PFSK-1 (cell line): ENCODE results near the gene TOP1.

ENCODE experiments used
- FOXP2 ChIP-seq: optimal IDR thresholded peaks from 2 replicates; pipeline ENCODE3; 2011; ENCODE audit warnings: borderline replicate concordance, control low read depth, inconsistent platforms; ENCODE audit not compliant: insufficient read depth; ENCODE audit errors: extremely low read length, extremely low read depth
- POLR2AphosphoS5 ChIP-seq: IDR thresholded peaks from 2 replicates; pipeline ENCODE4 v1.6.1; 2012; ENCODE audit warnings: low read depth, mild to moderate bottlenecking, control low read depth, low read length, moderate library complexity
- REST ChIP-seq, 2 experiments: IDR thresholded peaks; 2 replicates each; pipeline versions ENCODE4 v1.6.1 to v1.8.0; 2011 to 2012; ENCODE audit warnings: low read depth in 2 of 2, low read length in 2 of 2, control low read depth in 1 of 2, inconsistent platforms in 1 of 2, mild to moderate bottlenecking in 1 of 2, moderate library complexity in 1 of 2; ENCODE audit not compliant: insufficient read depth in 1 of 2
- SIN3A ChIP-seq: IDR thresholded peaks from 2 replicates; pipeline ENCODE4 v1.6.1; 2012; ENCODE audit warnings: mild to moderate bottlenecking, low read length, moderate library complexity, borderline replicate concordance; ENCODE audit not compliant: insufficient read depth
- TAF1 ChIP-seq: IDR thresholded peaks from 2 replicates; pipeline ENCODE4 v1.6.1; 2012; ENCODE audit warnings: low read length, control low read depth, borderline replicate concordance; ENCODE audit not compliant: insufficient read depth

TOP1 gene

GRCh38 chr20:41139227-41140093, 110.8 kb downstream of the TOP1 start:
- TF ChIP-seq FOXP2 (no peak), TAF1 (no peak), POLR2AphosphoS5 (no peak), REST (IDR thresholded peaks at IDR 0.05; ENCODE audit: insufficient read depth in 1 of 2, low read depth in 2 of 2, low read length in 2 of 2) (no peak), SIN3A (no peak)

GRCh38 chr20:41140226-41141133, 111.9 kb downstream of the TOP1 start:
- TF ChIP-seq SIN3A (no peak), POLR2AphosphoS5 (no peak), REST (IDR thresholded peaks at IDR 0.05; ENCODE audit: insufficient read depth in 1 of 2, low read depth in 2 of 2, low read length in 2 of 2) (no peak), FOXP2 (no peak)

GRCh38 chr20:41141153-41141815, 112.7 kb downstream of the TOP1 start:
- TF ChIP-seq POLR2AphosphoS5 = no peak
- TF ChIP-seq REST (IDR thresholded peaks at IDR 0.05; ENCODE audit: insufficient read depth in 1 of 2, low read depth in 2 of 2, low read length in 2 of 2) = no peak
- no peak for TF ChIP-seq SIN3A
- no peak for TF ChIP-seq TAF1
- no peak for TF ChIP-seq FOXP2

- TF ChIP-seq TAF1 (no peak), REST (IDR thresholded peaks at IDR 0.05; ENCODE audit: insufficient read depth in 1 of 2, low read depth in 2 of 2, low read length in 2 of 2) (no peak), POLR2AphosphoS5 (no peak), FOXP2 (no peak), SIN3A (no peak)
These were observed 113.6 kb downstream of the TOP1 start for GRCh38 chr20:41142245-41142644.
